ENCODE results near the gene OGT. TPM values are rescaled to one million over a fixed set of nuclear protein-coding genes. Genes with fewer than 3 reads are reported as not detected.

The OGT gene
- polyA plus RNA-seq, 2 of the 4 experiments (the other 2 are of a cell fraction): 42.7 to 290 TPM

DNA sequence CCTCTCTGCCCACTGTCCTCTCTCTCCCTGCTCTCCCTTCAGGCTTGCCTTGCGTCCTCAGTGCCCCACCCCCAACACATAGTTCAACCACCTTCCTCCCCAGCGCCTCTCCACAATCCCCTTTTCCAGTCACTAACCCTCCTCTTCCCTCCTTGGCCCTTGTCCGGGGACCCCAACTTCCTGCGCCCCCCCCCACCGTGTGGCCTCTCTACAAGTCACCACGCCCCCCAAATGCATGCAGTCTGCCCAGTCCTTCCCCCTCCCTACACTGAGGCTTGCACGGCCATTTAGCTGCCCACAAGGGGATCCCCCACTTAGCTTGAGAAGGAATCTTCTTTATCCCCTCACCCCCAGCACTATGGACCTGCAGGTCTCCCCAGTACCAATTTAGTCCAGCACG lies 84.8 kb downstream of the OGT start:
- Histone ChIP-seq H3K4me2 (no peak overlapping the region), H3K9me3 (no peaks in the 10 kb centered on the region), H3K27ac (no peak overlapping the region), H3K4me3 (no peak overlapping the region), H3K4me1 (no peaks in the 10 kb centered on the region)
- WGBS (ENCODE audit: missing lambda C conversion rate): 97% methylated on average over 5 of the region's 8 CpGs
- POLR2A ChIA-PET: no interaction called here
- FAIRE-seq (no peak), DNase-seq (ENCODE audit: low read depth in 1 of 2, low spot score in 1 of 2) (no peak), ATAC-seq (no peak)
- no peak for TF ChIP-seq POLR2AphosphoS2 (conservative IDR thresholded peaks at IDR 0.05; ENCODE audit: low read length)
- TF ChIP-seq, protein P1, sequence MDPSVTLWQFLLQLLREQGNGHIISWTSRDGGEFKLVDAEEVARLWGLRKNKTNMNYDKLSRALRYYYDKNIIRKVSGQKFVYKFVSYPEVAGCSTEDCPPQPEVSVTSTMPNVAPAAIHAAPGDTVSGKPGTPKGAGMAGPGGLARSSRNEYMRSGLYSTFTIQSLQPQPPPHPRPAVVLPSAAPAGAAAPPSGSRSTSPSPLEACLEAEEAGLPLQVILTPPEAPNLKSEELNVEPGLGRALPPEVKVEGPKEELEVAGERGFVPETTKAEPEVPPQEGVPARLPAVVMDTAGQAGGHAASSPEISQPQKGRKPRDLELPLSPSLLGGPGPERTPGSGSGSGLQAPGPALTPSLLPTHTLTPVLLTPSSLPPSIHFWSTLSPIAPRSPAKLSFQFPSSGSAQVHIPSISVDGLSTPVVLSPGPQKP (IDR thresholded peaks at IDR 0.05; ENCODE audit: low read depth, low read length): no peak
- TF ChIP-seq, protein P2, sequence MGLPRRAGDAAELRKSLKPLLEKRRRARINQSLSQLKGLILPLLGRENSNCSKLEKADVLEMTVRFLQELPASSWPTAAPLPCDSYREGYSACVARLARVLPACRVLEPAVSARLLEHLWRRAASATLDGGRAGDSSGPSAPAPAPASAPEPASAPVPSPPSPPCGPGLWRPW (IDR thresholded peaks at IDR 0.05): no peak
- CTCF ChIA-PET: no interaction called here

DNA sequence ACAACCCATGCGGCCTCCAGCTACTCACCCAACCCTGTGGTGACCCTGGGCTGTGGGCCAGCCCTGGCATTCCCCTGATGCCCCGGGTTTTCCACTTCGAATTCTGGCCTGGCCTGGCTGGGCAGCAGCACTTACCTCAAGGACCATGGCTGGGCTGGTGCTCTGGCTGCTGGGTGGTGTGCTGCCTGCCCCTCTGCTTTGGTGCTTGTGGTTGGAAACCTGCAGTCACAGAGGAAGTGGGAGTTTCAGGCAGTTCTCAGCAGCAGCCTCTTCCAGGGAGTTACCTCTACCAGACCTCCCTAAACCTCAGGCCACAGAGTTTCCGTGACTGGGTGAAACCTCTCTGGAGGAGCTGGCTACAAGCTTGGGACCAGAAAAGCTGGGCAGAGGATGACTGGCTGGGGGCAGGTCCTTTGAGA lies 85.4 kb downstream of the OGT start, which contains the start of gene CXCR3:
CXCR3 (minus strand) TSS at position 209 of the 419 bp plus-strand sequence; CDS start at position 147, 62 bp downstream.
- H3K9me3 ChIP-seq: no peaks in the 10 kb centered on the region
- no peaks in the 10 kb centered on the region for H3K4me1 ChIP-seq
- ChIA-PET CTCF (interaction anchor here (0.6 to 1.3 kb wide), 3 partner anchors 8 to 407 kb away, joined by 3 to 4 read pairs (median 3); no protein-coding TSS in a partner anchor), POLR2A (no interaction called here)
- ATAC-seq: no peak
- TF ChIP-seq, protein P3, sequence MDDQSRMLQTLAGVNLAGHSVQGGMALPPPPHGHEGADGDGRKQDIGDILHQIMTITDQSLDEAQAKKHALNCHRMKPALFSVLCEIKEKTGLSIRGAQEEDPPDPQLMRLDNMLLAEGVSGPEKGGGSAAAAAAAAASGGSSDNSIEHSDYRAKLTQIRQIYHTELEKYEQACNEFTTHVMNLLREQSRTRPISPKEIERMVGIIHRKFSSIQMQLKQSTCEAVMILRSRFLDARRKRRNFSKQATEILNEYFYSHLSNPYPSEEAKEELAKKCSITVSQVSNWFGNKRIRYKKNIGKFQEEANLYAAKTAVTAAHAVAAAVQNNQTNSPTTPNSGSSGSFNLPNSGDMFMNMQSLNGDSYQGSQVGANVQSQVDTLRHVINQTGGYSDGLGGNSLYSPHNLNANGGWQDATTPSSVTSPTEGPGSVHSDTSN (IDR thresholded peaks at IDR 0.05): no peak
- TF ChIP-seq NFE2L2 (conservative IDR thresholded peaks at IDR 0.05; ENCODE audit: low read length) (no peak), ZFP36 (IDR thresholded peaks at IDR 0.05; ENCODE audit: borderline replicate concordance, partially characterized antibody) (no peak), NPAS2 (CRISPR knock-in tag; IDR thresholded peaks at IDR 0.05; ENCODE audit: borderline replicate concordance) (no peak), NR3C1 (IDR thresholded peaks at IDR 0.05) (no peak), FOSL2 (IDR thresholded peaks at IDR 0.05) (no peak), FOSL2 (CRISPR knock-in tag; IDR thresholded peaks at IDR 0.05) (no peak), HEYL (CRISPR knock-in tag; IDR thresholded peaks at IDR 0.05) (no peak), EP300 (IDR thresholded peaks at IDR 0.05) (no peak), EHMT2 (IDR thresholded peaks at IDR 0.05; ENCODE audit: low read depth) (no peak), HOXA7 (CRISPR knock-in tag; IDR thresholded peaks at IDR 0.05) (no peak), RNF2 (IDR thresholded peaks at IDR 0.05; ENCODE audit: borderline replicate concordance, low read depth) (no peak), ZNF302 (CRISPR knock-in tag; IDR thresholded peaks at IDR 0.05) (no peak), ZC3H11A (IDR thresholded peaks at IDR 0.05) (no peak)
- TF ChIP-seq, protein P4, sequence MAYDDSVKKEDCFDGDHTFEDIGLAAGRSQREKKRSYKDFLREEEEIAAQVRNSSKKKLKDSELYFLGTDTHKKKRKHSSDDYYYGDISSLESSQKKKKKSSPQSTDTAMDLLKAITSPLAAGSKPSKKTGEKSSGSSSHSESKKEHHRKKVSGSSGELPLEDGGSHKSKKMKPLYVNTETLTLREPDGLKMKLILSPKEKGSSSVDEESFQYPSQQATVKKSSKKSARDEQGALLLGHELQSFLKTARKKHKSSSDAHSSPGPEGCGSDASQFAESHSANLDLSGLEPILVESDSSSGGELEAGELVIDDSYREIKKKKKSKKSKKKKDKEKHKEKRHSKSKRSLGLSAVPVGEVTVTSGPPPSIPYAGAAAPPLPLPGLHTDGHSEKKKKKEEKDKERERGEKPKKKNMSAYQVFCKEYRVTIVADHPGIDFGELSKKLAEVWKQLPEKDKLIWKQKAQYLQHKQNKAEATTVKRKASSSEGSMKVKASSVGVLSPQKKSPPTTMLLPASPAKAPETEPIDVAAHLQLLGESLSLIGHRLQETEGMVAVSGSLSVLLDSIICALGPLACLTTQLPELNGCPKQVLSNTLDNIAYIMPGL (CRISPR knock-in tag; IDR thresholded peaks at IDR 0.05; ENCODE audit: borderline replicate concordance): no peak
- TF ChIP-seq, protein P5, sequence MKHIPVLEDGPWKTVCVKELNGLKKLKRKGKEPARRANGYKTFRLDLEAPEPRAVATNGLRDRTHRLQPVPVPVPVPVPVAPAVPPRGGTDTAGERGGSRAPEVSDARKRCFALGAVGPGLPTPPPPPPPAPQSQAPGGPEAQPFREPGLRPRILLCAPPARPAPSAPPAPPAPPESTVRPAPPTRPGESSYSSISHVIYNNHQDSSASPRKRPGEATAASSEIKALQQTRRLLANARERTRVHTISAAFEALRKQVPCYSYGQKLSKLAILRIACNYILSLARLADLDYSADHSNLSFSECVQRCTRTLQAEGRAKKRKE (CRISPR knock-in tag; IDR thresholded peaks at IDR 0.05; ENCODE audit: low read depth): no peak
- TF ChIP-seq, protein P1 (IDR thresholded peaks at IDR 0.05; ENCODE audit: low read depth, low read length): no peak
- FAIRE-seq: no peak
- H3K4me3 ChIP-seq: no peak within 1 kb of the TSS
- no peak for DNase-seq (ENCODE audit: low read depth in 1 of 2, low spot score in 1 of 2)
- H3K27ac ChIP-seq: no peak within 1 kb of the TSS
- no CpG with 5 or more reads among the region's 4 CpGs for WGBS (ENCODE audit: missing lambda C conversion rate)
- no peak within 1 kb of the TSS for H3K4me2 ChIP-seq

All from A549 (cell line).